Measurements from ENCODE around the gene STOM. TPM values are rescaled to one million over a fixed set of nuclear protein-coding genes. Genes with fewer than 3 reads are reported as not detected.

The STOM gene
- total and polyA plus RNA-seq, 2 of the 8 experiments (the other 6 are each of a cell fraction or from before 2014, with no cell fraction given) = 25.2 to 60.4 TPM

GRCh38 chr9:121386442-121387175, 16.6 kb upstream of the STOM start (continued):
- TF ChIP-seq CHD7 (IDR thresholded peaks at IDR 0.05; ENCODE audit: insufficient replicate concordance, low read length) = peak; percentile 69
- no peak for TF ChIP-seq YY1 (IDR thresholded peaks at IDR 0.05; ENCODE audit: low read depth, low read length)
- TF ChIP-seq JUN (IDR thresholded peaks at IDR 0.05; ENCODE audit: low read depth, low read length) = no peak
- no peak for TF ChIP-seq TCF12 (IDR thresholded peaks at IDR 0.05; ENCODE audit: low read depth, low read length)
- no peak for TF ChIP-seq BRCA1 (IDR thresholded peaks at IDR 0.05; ENCODE audit: low read depth, low read length)
- TF ChIP-seq SRF (IDR thresholded peaks at IDR 0.05; ENCODE audit: low read depth, low read length) = no peak
- TF ChIP-seq CHD2 (IDR thresholded peaks at IDR 0.05; ENCODE audit: low read length) = no peak
- peak in 1 of 2 experiments; percentile 11 for TF ChIP-seq BCL11A (IDR thresholded peaks at IDR 0.05; ENCODE audit: low read depth in 2 of 2, low read length in 2 of 2)
- TF ChIP-seq CHD1 (IDR thresholded peaks at IDR 0.05; ENCODE audit: low read depth, low read length) = no peak
- 0 out of 2 replicates have a peak, but pooled peaks have one; percentile 28 for TF ChIP-seq TEAD4 (IDR thresholded peaks at IDR 0.05; ENCODE audit: low read depth, low read length)
- TF ChIP-seq SAP30 (IDR thresholded peaks at IDR 0.05; ENCODE audit: insufficient read depth, insufficient replicate concordance, low read length) = no peak
- TF ChIP-seq SP1 (IDR thresholded peaks at IDR 0.05; ENCODE audit: low read depth, low read length) = peak; percentile 77; the same call in 1 of the 2 replicates
